HG03066 (cell line): Measurements from ENCODE around the gene CARD9.

ENCODE experiments used
- ATAC-seq: cut with Tn5 transposase; IDR thresholded peaks from one replicate; pipeline ENCODE4 v1.9.1; 2021; ENCODE audit warnings: low read depth; ENCODE audit not compliant: unreplicated experiment

CARD9 gene

GRCh38 chr9:136337416-136338395 lies 35.8 kb downstream of the CARD9 start:
- no peak for ATAC-seq

GRCh38 chr9:136336881-136337280 lies 36.6 kb downstream of the CARD9 start:
- no peak for ATAC-seq

DNA sequence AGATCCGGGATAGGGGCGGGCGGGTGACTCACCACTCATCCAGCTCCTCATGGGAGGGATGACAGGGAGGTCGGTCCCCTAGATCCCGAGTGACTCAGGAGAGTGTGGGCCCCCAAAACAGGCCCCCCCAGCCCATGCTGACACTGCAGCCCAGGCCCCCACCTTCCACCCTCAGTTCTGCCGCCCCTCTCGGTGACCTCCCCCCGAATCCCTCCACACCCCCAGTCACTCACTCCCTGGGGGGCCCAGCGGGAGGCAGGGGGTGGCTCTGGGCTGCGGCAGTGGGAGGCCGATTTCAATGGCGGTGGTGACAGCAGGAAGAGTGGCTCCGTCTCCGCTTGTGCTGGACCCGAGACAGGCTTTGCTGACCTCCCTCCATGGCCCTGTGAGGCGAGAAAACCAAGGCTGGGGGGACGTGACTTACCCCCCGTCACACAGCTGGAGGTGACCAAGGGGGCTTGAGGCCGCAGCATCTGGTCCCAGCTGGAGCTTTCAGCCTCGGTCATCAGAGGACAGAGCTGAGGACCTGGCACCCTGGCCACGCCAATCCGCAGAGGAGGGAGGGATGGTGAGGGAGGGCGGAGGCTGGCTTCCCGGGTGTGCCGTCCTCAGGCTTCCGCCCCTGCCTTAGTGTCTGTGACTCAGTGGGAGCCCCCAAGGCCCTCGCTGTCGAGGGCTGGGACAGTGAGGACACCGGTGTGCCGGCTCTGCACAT lies 37.2 kb downstream of the CARD9 start:
- ATAC-seq: no peak

DNA sequence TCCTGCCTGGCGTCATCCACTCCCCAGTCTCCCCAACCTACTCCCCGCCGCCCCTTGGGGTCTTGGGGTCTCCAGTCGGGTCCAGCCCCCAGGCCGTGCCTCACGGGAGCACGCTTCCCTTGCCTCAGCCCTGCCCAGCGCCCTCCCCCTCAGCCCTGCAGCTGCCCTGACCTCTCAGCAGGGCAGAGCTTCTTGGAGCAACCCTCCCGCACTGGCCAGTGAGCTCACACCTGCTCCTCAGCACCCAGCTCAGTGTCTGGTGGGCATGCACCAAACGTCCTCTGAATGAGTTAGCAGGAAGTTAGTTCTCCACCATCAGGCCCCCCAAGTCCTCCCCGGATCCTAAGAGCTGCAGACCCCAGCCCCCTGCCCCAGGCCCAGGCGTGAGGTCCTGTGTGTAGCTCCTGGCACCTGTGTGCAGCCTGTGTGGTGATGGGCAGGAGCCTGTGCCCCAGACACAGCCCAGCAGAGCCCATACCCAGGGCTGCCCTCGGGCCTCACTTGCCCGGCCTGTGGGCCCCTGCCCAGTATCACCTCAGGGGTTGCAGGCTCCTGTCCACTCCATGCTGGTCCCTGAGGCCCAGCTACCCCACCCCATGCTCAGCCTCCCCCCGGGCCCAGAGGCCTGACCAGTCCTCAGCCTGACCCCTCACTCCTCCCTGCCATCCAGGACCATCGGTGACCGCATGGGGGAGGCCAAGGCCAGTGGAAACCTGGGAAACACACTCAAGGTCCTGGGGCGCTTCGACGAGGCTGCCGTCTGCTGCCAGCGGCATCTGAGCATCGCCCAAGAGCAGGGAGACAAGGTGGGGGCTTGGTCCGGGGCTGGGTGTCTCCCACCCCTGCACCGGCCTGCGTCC lies 37.9 kb downstream of the CARD9 start:
- no peak for ATAC-seq

DNA sequence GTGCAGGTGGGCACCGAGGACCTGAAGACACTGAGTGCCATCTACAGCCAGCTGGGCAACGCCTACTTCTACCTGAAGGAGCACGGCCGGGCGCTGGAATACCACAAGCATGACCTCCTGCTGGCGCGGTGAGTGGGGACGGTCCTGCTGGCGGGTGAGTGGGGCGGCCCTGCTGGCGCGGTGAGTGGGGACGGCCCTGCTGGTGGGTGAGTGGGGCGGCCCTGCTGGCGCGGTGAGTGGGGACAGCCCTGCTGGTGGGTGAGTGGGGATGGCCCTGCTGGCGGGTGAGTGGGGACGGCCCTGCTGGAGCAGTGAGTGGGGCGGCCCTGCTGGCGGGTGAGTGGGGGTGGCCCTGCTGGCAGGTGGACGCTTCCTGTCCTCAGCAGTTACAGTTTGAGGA lies 38.9 kb downstream of the CARD9 start:
- ATAC-seq: no peak

DNA sequence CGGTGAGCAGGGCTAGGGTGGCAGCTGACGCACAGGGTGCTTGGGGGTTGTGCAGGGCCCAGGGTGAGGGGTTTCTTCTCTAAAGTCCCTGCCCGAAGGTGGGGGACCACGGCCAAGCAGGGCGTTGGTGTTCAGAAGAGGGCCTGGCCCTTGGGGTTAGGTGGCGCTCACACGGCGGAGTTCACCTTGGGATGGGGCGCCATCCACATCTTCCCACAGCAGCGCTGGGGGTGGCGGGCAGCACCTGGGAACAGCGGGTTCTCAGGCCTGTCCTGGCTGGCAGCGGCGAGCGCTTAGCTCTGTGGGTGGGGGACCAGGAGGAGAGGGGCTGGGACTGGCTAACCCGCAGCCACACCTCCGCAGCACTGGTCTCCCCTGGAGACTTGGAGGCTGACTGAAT lies 40.0 kb downstream of the CARD9 start:
- ATAC-seq: no peak

DNA sequence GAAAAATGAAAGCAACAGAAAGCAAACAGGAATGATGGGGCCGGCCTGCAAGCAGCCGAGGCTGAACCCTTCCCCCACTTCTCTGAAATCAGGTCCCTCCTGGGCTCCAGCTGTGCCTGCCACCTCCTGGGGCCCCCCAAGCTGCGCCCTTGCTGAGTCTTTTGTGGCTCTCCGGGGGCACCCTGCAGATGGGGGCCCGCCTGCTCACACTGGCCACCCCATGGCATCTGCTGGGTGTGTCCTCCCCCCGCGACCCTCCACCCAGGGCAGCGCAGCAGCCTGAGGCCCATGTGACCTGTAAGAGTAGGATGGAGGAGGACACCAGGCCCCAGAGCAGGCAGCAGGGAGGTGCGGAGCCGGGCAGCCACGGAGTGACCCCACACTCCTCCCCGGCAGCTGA lies 40.4 kb downstream of the CARD9 start:
- ATAC-seq: no peak

DNA sequence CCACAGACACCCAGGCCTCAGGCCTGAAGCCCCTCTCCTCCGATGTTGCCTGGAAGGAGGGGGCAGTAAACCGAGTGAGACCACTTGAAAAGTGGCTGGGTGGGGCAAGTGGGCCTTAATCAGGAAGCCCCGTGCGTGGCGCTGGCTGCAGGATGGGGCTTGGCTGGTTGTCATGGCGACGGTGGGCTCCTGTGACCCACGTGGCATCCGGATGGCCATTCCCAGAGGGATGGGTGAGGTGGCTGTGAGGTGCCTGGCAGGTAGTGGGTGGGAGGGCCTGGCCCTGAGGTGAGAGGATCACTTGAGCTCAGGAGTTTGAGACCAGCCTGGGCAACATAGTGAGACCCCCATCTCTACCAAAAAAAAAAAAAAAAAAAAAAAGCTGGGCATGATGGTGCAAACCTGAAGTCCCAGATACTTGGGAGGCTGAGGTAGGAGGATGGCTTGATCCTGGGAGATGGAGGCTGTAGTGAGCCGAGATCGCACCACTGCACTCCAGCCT lies 40.9 kb downstream of the CARD9 start:
- ATAC-seq: no peak

- ATAC-seq: no peak
These were observed 41.6 kb downstream of the CARD9 start for GRCh38 chr9:136331556-136332481.

GRCh38 chr9:136331030-136331429 lies 42.4 kb downstream of the CARD9 start:
- no peak for ATAC-seq

DNA sequence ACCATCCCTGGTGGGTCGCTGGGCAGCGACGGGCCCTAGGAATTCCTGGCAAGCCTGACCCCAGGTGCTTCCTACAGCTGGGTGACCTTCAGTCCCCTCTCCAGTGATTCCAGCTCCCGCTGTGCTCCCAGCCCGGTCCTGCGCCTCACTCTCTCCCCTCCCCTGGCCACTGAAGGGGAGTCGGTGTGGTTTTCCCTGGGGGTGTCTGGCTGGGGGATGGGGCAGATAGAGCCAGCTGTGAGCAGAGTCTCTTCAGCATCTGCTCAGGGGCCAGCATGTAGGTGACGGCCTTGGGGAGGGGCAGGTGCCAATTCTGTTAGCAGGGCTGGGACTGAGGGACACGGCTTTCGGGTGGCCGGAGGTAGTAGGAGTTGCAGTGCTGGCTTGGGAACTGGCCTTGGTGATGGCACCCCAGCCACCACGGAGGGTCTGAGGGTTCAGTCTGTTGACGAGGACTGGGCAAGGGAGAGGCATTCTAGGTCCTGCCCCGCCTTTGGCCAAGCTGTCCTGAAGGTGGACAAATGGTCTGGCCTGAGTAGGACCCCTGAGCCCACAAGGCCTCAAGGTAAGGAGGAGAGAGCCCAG lies 43.0 kb downstream of the CARD9 start:
- ATAC-seq: no peak

- no peak for ATAC-seq
These were observed 43.6 kb downstream of the CARD9 start for GRCh38 chr9:136329636-136330405.

GRCh38 chr9:136329211-136329627 lies 44.2 kb downstream of the CARD9 start:
- ATAC-seq: no peak

GRCh38 chr9:136328622-136329041 lies 44.8 kb downstream of the CARD9 start:
- ATAC-seq: no peak

DNA sequence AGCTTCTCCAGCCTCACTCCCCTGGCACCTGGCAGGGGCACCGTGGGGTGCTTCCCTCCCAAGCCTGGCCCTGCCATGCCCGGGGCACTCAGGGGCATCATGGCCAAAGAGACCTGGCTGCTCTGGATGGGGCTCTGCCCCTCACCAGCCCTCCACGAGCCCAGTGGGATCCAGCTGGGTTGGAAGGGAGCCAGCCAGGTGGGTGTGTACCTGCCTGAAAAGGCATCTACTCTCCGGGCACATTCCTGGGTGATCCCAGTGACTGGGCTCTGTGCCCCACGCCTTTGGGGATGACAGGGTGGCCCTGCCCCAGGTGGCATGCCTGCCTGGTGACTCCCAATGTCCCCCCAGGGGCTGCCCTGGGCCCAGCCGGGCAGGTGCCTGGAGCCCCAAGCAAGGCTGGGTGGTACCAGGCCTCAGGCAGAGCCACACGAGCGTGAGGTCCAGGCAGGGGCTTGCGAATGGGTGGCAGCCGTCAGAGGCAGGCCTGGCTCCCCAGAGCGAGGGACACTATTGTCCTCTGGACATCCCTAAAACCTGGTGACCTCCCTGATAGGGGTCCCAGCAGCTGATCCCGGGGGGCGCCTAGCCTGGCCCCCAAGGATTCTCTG lies 45.4 kb downstream of the CARD9 start:
- ATAC-seq: no peak

- ATAC-seq: no peak
These were observed 46.0 kb downstream of the CARD9 start, which contains the start of gene GPSM1 for GRCh38 chr9:136327304-136327974. Gene GPSM1 (plus strand): TSS chr9:136327539. CDS start chr9:136327696, 157 bp downstream.

- no peak for ATAC-seq
These were observed 46.6 kb downstream of the CARD9 start for GRCh38 chr9:136326761-136327303.
